Measurements from ENCODE around the gene IKBKG. TPM values are rescaled to one million over a fixed set of nuclear protein-coding genes. Genes with fewer than 3 reads are reported as not detected.

IKBKG gene
- total and polyA plus RNA-seq, 2 of the 4 experiments (the other 2 are of a cell fraction), result 16.5 to 38.2 TPM

DNA sequence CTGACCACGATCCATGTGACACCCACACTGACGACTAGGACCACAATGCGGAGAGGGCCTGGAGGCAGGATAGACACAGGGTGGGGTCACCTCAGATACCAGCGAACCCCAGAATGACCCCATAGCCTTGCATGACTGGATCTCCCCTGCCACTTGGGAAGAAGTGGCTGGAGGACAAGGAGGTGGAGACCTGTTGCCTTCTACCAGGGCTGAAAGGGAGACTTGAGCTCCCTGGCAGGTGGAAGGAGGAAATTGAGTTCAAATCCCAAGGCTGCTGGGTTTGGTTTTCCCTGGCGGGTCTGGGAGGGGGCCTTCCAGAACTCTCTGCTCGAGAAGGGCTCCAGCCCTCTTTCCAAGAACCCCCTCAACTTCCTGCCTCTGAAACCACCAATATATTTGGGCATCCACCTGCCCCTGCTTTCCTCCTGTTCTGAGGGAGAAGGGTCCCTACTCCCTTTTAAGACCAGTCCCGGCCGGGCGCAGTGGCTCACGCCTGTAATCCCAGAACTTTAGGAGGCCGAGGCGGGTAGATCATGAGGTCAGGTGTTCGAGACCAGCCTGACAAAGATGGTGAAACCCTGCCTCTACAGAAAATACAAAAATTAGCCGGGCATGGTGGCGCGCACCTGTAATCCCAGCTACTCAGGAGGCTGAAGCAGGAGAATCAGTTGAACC, 34.4 kb upstream of the IKBKG start:
- CTCF ChIA-PET, result no interaction called here
- Histone ChIP-seq H2BK120ac (ENCODE audit: low read depth, low read length) (no peak overlapping the region), H3K4me3 (ENCODE audit: insufficient read depth, low read depth, low read length) (no peak overlapping the region), H4K91ac (ENCODE audit: insufficient read depth, low read depth, low read length) (no peak overlapping the region), H2BK5ac (ENCODE audit: low read depth, low read length, poor library complexity, severe bottlenecking) (no peak overlapping the region), H2AK5ac (ENCODE audit: low read depth, low read length) (no peak overlapping the region), H3K9ac (ENCODE audit: low read depth, low read length) (no peak overlapping the region), H2BK20ac (ENCODE audit: low read depth, low read length) (no peak overlapping the region), H3K4me2 (ENCODE audit: low read depth, low read length) (no peak overlapping the region), H3K36me3 (ENCODE audit: control insufficient read depth, insufficient read depth, low read length) (peaks cover 2% of the 10 kb centered on the region; the same call in 1 of the 2 replicates), H3K23ac (ENCODE audit: low read depth, low read length) (no peak overlapping the region), H3K27me3 (ENCODE audit: control insufficient read depth, insufficient read depth, low read length) (no peaks in the 10 kb centered on the region), H3K9me3 (ENCODE audit: control insufficient read depth, insufficient read depth, low read length) (peaks cover 3% of the 10 kb centered on the region; the same call in 1 of the 2 replicates), H2BK15ac (ENCODE audit: low read depth, low read length) (no peak overlapping the region), H3K9me1 (ENCODE audit: insufficient read depth, low read length) (peaks cover 3% of the 10 kb centered on the region), H2AK9ac (replicated peaks; ENCODE audit: low read depth, low read length, poor library complexity) (no peak overlapping the region), H3K56ac (ENCODE audit: extremely low read depth, insufficient read depth, low read length) (no peak overlapping the region), H4K5ac (ENCODE audit: low read depth, low read length) (no peak overlapping the region), H2AFZ (replicated peaks; ENCODE audit: low read length, poor library complexity) (peak overlapping the region; percentile 48), H3K27ac (ENCODE audit: insufficient read depth, low read length) (no peak overlapping the region), H4K20me1 (ENCODE audit: insufficient read depth, low read length) (no peaks in the 10 kb centered on the region), H3K14ac (replicated peaks; ENCODE audit: low read depth, low read length) (no peak overlapping the region), H3K18ac (ENCODE audit: low read depth, low read length) (no peak overlapping the region), H3K4ac (ENCODE audit: low read depth, low read length) (no peak overlapping the region), H3K79me1 (ENCODE audit: low read depth in 1 of 2, low read length in 2 of 2) (peaks cover 8 to 12% of the 10 kb centered on the region in 2 experiments; a peak in 2 of 4 replicates), H3K4me1 (ENCODE audit: control insufficient read depth, insufficient read depth, low read length) (peaks cover 8% of the 10 kb centered on the region; the same call in 1 of the 2 replicates), H4K8ac (ENCODE audit: low read depth in 2 of 2, low read length in 2 of 2) (no peak overlapping the region)
- intact Hi-C loops (cut with micrococcal nuclease) (no loop called here), in situ Hi-C loops (cut with MboI; ENCODE audit: low sequenced_read_pairs) (no loop called here), dilution Hi-C loops (cut with HindIII; ENCODE audit: low sequenced_read_pairs, unreplicated experiment) (no loop called here)
- WGBS, 2 experiments (ENCODE audit: extremely low coverage in 2 of 2, insufficient read length in 1 of 2), result 84% methylated on average over 7 of the region's 16 CpGs; no CpG with 5 or more reads in 1 of the 2 experiments
- DNase-seq, result no peak
- no TSS peak for BruUV-seq (replicated peaks)
- POLR2A ChIA-PET (ENCODE audit: unreplicated experiment), result no interaction called here
- no peak for ATAC-seq (ENCODE audit: low read depth)
- TF ChIP-seq RAD21 (IDR thresholded peaks at IDR 0.05; ENCODE audit: low read length) (no peak), MXI1 (IDR thresholded peaks at IDR 0.05; ENCODE audit: borderline replicate concordance, low read depth, low read length) (no peak), CEBPB (IDR thresholded peaks at IDR 0.05; ENCODE audit: low read depth, low read length) (no peak), NFE2L2 (IDR thresholded peaks at IDR 0.05; ENCODE audit: low read depth, low read length) (no peak), CHD1 (IDR thresholded peaks at IDR 0.05; ENCODE audit: low read depth, low read length) (no peak), BHLHE40 (IDR thresholded peaks at IDR 0.05; ENCODE audit: low read depth, low read length) (no peak), MAZ (IDR thresholded peaks at IDR 0.05; ENCODE audit: borderline replicate concordance, low read depth, low read length) (no peak), POLR2A (IDR thresholded peaks at IDR 0.05; ENCODE audit: low read depth, low read length) (no peak)
- TF ChIP-seq, protein P1, sequence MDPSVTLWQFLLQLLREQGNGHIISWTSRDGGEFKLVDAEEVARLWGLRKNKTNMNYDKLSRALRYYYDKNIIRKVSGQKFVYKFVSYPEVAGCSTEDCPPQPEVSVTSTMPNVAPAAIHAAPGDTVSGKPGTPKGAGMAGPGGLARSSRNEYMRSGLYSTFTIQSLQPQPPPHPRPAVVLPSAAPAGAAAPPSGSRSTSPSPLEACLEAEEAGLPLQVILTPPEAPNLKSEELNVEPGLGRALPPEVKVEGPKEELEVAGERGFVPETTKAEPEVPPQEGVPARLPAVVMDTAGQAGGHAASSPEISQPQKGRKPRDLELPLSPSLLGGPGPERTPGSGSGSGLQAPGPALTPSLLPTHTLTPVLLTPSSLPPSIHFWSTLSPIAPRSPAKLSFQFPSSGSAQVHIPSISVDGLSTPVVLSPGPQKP (IDR thresholded peaks at IDR 0.05; ENCODE audit: borderline replicate concordance, low read depth, low read length), result no peak
- TF ChIP-seq, protein P2, sequence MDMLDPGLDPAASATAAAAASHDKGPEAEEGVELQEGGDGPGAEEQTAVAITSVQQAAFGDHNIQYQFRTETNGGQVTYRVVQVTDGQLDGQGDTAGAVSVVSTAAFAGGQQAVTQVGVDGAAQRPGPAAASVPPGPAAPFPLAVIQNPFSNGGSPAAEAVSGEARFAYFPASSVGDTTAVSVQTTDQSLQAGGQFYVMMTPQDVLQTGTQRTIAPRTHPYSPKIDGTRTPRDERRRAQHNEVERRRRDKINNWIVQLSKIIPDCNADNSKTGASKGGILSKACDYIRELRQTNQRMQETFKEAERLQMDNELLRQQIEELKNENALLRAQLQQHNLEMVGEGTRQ (IDR thresholded peaks at IDR 0.05; ENCODE audit: low read depth, low read length), result no peak
- TF ChIP-seq, protein P3, sequence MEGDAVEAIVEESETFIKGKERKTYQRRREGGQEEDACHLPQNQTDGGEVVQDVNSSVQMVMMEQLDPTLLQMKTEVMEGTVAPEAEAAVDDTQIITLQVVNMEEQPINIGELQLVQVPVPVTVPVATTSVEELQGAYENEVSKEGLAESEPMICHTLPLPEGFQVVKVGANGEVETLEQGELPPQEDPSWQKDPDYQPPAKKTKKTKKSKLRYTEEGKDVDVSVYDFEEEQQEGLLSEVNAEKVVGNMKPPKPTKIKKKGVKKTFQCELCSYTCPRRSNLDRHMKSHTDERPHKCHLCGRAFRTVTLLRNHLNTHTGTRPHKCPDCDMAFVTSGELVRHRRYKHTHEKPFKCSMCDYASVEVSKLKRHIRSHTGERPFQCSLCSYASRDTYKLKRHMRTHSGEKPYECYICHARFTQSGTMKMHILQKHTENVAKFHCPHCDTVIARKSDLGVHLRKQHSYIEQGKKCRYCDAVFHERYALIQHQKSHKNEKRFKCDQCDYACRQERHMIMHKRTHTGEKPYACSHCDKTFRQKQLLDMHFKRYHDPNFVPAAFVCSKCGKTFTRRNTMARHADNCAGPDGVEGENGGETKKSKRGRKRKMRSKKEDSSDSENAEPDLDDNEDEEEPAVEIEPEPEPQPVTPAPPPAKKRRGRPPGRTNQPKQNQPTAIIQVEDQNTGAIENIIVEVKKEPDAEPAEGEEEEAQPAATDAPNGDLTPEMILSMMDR (conservative IDR thresholded peaks at IDR 0.05; ENCODE audit: low read depth, low read length), result no peak
